Stimulated activated naive B cell treated with anti-CD40 and anti-IgM and Interleukin-4, amounts not matched to agents 10 μg/mL and 1 μg/mL and 100 μg/mL, for 72 hours (primary cell): ENCODE measurements around the gene PDE1C.

ENCODE experiments used
- ATAC-seq, 2 donors: fragments of 150-1000 bp; cut with Tn5 transposase; replicated peaks; 2 replicates each; pipeline ENCODE4 v1.10.0; 2021; ENCODE audit warnings: moderate library complexity in 1 of 2
- DNase-seq: peaks from one replicate; pipeline ENCODE4 v3.0.0; 2021
- H3K27ac Mint-ChIP-seq: one replicate; pipeline ENCODE4 v1.8.0; 2022; ENCODE audit warnings: mild to moderate bottlenecking, mixed read lengths
- H3K27me3 Mint-ChIP-seq, 2 donors: one replicate each; pipeline ENCODE4 v1.8.0; 2022; ENCODE audit warnings: mixed read lengths in 2 of 2
- H3K36me3 Mint-ChIP-seq, 2 donors: one replicate each; pipeline ENCODE4 v1.8.0; 2022; ENCODE audit warnings: mixed read lengths in 2 of 2, mild to moderate bottlenecking in 1 of 2
- H3K4me1 Mint-ChIP-seq, 2 donors: one replicate each; pipeline ENCODE4 v1.8.0; 2022; ENCODE audit warnings: mixed read lengths in 2 of 2, mild to moderate bottlenecking in 1 of 2
- H3K4me3 Mint-ChIP-seq, 2 donors: one replicate each; pipeline ENCODE4 v1.8.0; 2022; ENCODE audit warnings: mild to moderate bottlenecking in 2 of 2, mixed read lengths in 2 of 2, moderate library complexity in 1 of 2
- H3K9me3 Mint-ChIP-seq, 2 donors: one replicate each; pipeline ENCODE4 v1.8.0; 2022; ENCODE audit warnings: mixed read lengths in 2 of 2, mild to moderate bottlenecking in 1 of 2

Gene PDE1C

DNA sequence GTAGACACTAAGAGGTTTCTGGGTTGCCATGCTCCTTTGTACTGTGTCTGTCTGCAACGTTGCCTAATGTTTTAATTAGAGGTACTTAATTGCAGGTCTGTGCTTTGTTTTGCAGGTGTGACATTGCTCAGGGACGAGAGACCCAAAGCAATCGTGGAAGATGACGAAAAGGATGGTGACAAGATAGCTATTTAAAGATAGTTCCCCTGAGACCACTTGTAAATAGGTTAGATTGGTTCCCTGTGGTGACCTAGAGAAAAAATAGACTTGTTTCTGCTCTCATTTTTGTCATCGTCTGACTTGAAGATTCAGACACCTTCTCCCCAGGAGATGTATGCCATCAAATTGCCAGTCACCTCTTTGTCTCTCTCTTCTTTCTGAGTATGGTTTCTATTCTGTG lies 363.1 kb downstream of the PDE1C start:
- no peak for DNase-seq
- Mint-ChIP-seq H3K9me3 (peaks cover 3 to 4% of the 10 kb centered on the region in 2 donors), H3K4me1 (no peaks in the 10 kb centered on the region), H3K36me3 (no peaks in the 10 kb centered on the region), H3K27me3 (no peaks in the 10 kb centered on the region), H3K27ac (no peak overlapping the region), H3K4me3 (no peak overlapping the region)
- no peak for ATAC-seq

GRCh38 chr7:31705377-31705776 lies 364.8 kb downstream of the PDE1C start:
- no peak overlapping the region for H3K27ac Mint-ChIP-seq
- no peak for DNase-seq
- H3K4me1 Mint-ChIP-seq = no peaks in the 10 kb centered on the region
- no peaks in the 10 kb centered on the region for H3K36me3 Mint-ChIP-seq
- peaks cover 3 to 8% of the 10 kb centered on the region in 2 donors for H3K9me3 Mint-ChIP-seq
- ATAC-seq = peak; percentile 29
- H3K27me3 Mint-ChIP-seq = no peaks in the 10 kb centered on the region
- H3K4me3 Mint-ChIP-seq = no peak overlapping the region

DNA sequence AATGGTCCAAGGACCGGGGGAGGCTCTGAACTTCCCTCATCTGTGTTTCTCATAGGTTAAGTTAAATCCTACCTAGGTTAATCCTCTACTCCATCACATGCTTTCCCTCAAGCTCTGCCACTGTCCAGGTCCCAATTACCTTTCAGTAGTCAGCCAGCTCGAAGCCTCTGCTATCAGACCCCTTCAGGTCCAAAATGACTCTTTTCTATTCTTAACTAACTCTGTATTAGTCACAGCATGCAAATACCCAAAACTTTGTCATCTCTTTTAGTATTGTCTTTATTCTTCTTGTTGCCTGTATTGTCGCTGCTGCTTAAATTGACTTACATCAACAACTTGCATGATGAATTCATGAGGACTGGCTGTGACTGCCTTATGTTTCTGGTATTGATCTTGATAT lies 367.9 kb downstream of the PDE1C start:
- no peak overlapping the region for H3K4me3 Mint-ChIP-seq

More for the DNA sequence above, 367.9 kb downstream of the PDE1C start:
- Mint-ChIP-seq H3K4me1 (no peaks in the 10 kb centered on the region), H3K27ac (no peak overlapping the region), H3K27me3 (no peaks in the 10 kb centered on the region), H3K9me3 (peaks cover 2 to 8% of the 10 kb centered on the region in 2 donors), H3K36me3 (no peaks in the 10 kb centered on the region)
- DNase-seq (no peak), ATAC-seq (no peak)
